Measurements from ENCODE around the gene NT5C. TPM values are rescaled to one million over a fixed set of nuclear protein-coding genes. Genes with fewer than 3 reads are reported as not detected.

The NT5C gene
- total RNA-seq, 2 experiments from 2014 or later: 14.1 to 16.1 TPM

- Histone ChIP-seq H3K36me3 (ENCODE audit: insufficient read depth, low read length) (no peaks in the 10 kb centered on the region), H3K27me3 (ENCODE audit: control insufficient read depth in 1 of 2, insufficient read depth in 2 of 2, low read length in 2 of 2) (no peaks in the 10 kb centered on the region), H3K27ac (ENCODE audit: low read depth in 1 of 2, low read length in 2 of 2) (no peak overlapping the region), H3K4me3 (ENCODE audit: low read length) (no peak overlapping the region), H3K4me1 (ENCODE audit: insufficient read depth, low read length) (peaks cover 40% of the 10 kb centered on the region), H3K9me3 (ENCODE audit: control insufficient read depth in 1 of 2, insufficient read depth in 1 of 2, low read length in 2 of 2) (no peaks in the 10 kb centered on the region)
- ATAC-seq (ENCODE audit: poor library complexity): no peak
- no peak for TF ChIP-seq CTCF (IDR thresholded peaks at IDR 0.05)
- intact Hi-C loops (cut with DNase I, micrococcal nuclease): no loop called here
- no peaks in the 10 kb centered on the region for H3K9me3 Mint-ChIP-seq
- H3K36me3 Mint-ChIP-seq (ENCODE audit: low read depth): no peaks in the 10 kb centered on the region
- no peak overlapping the region for H3K4me3 Mint-ChIP-seq
- peaks cover 31% of the 10 kb centered on the region for H3K4me1 Mint-ChIP-seq (ENCODE audit: low read depth)
- POLR2A ChIA-PET: no interaction called here
- CTCF ChIA-PET: no interaction called here
- DNase-seq: no peak
- H3K27me3 Mint-ChIP-seq: no peaks in the 10 kb centered on the region
- no peak overlapping the region for H3K27ac Mint-ChIP-seq
Observed at GRCh38 chr17:75081611-75082540, 49.7 kb downstream of the NT5C start.

Other genes starting within 250 kb of the NT5C start
- not detected for gene FADS6, start 238.1 kb downstream of the NT5C start, total RNA-seq
- gene USH1G, start 208.5 kb downstream of the NT5C start, total RNA-seq: not detected
- gene OTOP2, start 207.5 kb downstream of the NT5C start, total RNA-seq: not detected
- gene OTOP3, start 195.8 kb downstream of the NT5C start, total RNA-seq: not detected
- 10 to 100 TPM; 31.8 to 31.9 TPM for gene HID1, start 159.0 kb downstream of the NT5C start, total RNA-seq
- gene CDR2L, start 144.1 kb downstream of the NT5C start, total RNA-seq: under 1 TPM in 1 of 2 experiments, not detected in 1; 0.08 TPM
- gene MRPL58, start 119.1 kb downstream of the NT5C start, total RNA-seq: 1 to 10 TPM; 5.4 to 7.1 TPM
- 100 to 1,000 TPM in 1 of 2 experiments, 10 to 100 TPM in 1; 98.5 to 112 TPM for gene ATP5PD, start 84.8 kb downstream of the NT5C start, total RNA-seq
- 10 to 100 TPM; 26.1 to 28.0 TPM for gene KCTD2, start 84.5 kb downstream of the NT5C start, total RNA-seq
- 10 to 100 TPM in 1 of 2 experiments, 1 to 10 TPM in 1; 9.2 to 11.0 TPM for gene SLC16A5, start 43.8 kb downstream of the NT5C start, total RNA-seq
- gene ARMC7, start 21.8 kb downstream of the NT5C start, total RNA-seq: 1 to 10 TPM; 4.1 to 4.8 TPM
- gene JPT1, start 22.8 kb upstream of the NT5C start, total RNA-seq: 10 to 100 TPM; 21.3 to 25.5 TPM
- 100 to 1,000 TPM; 207 to 228 TPM for gene SUMO2, start 51.2 kb upstream of the NT5C start, total RNA-seq
- gene NUP85, start 73.9 kb upstream of the NT5C start, total RNA-seq: 10 to 100 TPM; 84.7 to 89.2 TPM
- 10 to 100 TPM; 88.8 to 96.5 TPM for gene GGA3, start 129.9 kb upstream of the NT5C start, total RNA-seq
- gene MRPS7, start 130.1 kb upstream of the NT5C start, total RNA-seq: 10 to 100 TPM; 33.2 to 35.2 TPM
- 10 to 100 TPM; 29.4 to 32.4 TPM for gene MIF4GD, start 139.5 kb upstream of the NT5C start, total RNA-seq
- gene SLC25A19, start 157.7 kb upstream of the NT5C start, total RNA-seq: 10 to 100 TPM; 11.1 to 12.0 TPM

Data from CD4-positive, alpha-beta T cell (primary cell).